Right forelimb (tissue), 1 donor: ENCODE measurements around the gene CTSS.
"Not testable (repeated sequence)": the region's sequence is repeated elsewhere in the genome, so short reads cannot be mapped to it uniquely, and the experiment has no call there.

Experiments
- DNase-seq: peaks from one replicate; pipeline ENCODE4 v3.0.0-alpha.2; 2018

Gene CTSS

DNA sequence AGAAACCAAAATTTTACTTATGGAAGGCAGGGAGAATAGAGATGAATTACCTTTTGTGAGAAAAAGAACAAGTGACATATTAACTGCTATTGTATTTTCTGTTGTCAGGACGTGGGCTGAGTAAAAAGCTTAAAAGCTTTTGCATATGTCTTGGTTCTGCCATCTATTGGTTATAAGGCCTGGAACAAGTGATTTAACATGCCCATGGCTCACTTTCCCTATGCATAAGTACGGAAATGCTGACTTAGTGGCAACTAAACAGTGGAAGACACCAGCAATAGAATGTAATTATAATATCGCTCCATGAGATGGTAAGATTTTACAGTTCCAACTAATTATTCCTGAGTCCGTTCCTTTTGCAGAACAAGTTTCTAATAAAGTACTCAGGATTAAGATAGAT is 6.7 kb upstream of the CTSS start:
- DNase-seq = no peak

DNA sequence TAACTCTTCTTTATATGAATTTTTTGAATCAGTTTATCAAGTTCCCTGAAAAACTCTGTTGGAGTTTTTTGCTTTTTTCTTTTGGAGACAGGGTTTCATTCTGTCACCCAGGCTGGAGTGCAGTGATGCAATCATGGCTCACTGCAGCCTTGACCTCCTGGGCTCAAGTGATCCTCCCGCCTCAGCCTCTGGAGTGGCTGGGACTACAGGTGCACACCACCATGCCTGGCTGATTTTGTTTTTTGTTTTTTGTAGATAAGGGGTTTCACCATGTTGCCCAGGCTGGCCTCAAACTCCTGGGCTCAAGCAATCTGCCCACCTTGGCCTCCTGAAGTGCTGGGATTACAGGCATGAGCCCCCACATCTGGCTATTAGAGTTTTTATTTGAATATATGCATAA is 2.1 kb upstream of the CTSS start:
- DNase-seq = not testable (repeated sequence)

DNA sequence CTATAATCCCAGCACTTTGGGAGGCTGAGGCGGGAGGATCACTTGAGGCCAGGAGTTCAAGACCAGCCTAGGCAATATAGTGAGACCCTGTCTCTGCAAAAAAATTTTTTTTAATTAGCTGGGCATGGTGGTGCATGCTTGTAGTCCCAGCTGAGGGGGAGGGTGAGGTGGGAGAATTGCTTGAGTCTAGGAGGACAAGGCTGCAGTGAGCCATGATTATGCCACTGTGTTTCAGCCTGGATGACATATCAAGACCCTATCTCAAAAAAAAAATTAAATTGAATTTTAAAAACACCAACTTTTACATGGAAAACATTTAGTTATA is 361 bp upstream of the CTSS start:
- not testable (repeated sequence) for DNase-seq

DNA sequence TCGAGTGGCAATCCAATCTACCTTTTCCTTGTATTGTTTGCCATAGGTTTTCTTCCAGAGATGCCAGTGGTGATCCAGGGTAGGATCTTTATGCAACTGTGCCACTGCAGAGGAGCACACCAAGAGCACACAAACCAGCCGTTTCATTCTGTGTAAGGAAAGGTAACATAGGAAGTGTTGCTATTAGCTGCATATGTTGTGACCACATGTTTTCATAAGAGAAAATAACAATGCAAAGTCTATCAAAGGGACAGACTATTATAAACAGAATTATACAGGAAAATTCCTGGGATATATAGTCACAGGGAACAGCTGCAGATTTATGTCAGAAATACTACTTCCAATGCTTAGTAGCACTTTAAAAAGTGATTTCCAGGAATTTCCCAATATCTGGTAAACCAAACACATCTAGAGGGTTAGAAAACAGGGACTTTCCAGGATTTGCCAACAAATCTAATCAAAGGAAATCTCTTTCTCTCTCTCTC is 919 bp downstream of the CTSS start:
- DNase-seq = no peak

DNA sequence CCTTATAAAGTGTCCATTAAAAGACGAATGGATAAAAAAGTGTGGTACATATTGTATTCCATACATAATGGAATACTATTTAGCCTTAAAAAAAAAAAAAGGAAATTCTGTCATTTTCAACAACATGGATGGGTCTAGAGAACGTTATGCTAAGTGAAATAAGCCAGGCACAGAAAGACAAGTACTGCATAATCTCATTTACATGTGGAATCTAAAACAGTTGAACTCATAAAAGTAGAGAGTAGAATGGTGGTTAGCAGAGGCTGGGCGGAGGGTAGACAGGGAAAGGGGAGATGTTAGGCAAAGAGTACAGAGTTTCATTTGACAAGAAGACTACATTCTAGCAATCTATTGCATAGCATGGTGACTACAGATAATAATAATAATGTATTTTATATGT is 2.6 kb downstream of the CTSS start:
- no peak for DNase-seq

DNA sequence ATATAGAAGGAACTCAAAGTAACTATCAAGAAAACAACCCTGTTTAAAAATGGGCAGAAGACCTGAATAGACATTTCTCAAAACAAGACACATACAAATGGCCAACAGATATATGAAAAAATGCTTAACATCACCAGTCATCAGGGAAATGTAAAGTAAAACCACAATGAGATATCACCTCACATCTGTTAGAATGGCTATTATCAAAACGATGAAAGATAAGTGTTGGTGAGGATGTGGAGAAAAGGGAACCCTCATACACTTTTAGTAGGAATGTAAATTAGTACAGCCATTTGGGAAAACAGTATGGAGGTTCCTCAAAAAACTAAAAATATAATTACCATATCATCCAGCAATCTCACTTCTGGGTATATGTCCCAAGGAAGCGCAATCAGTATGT is 3.0 kb downstream of the CTSS start:
- DNase-seq = no peak

DNA sequence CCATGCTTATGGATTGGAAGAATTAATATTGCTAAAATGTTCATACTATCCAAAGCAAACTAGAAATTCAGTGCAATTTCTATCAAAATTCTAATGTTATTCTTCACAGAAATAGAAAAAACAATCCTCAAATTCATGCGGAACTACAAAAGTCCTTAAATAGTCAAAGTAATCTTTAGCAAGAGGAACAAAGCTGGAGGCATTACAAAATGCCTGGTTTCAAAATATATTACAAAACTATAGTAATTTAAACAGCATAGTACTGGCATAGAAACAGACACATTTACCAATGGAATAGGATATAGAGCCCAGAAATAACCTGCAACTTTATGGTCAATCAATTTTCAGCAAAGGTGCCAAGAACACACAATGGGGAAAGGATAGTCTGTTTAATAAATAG is 3.8 kb downstream of the CTSS start:
- no peak for DNase-seq

DNA sequence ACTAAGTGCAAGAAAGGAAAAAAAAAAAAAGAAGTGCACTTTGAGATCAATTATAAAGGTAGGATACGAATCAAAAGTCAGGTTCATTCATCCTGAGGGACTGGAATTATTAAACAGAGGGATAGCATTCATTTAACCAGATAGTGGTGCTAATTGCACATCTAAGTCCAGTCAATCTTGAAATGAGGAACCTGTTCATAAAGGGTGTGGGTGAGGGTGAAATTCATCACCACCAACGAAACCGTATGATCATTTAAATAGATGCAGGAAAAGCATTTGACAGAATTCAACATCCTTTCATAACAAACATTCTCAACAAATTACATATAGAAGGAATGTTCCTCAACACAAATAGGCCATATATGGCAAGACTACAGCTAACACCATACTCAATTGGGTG is 5.6 kb downstream of the CTSS start:
- no peak for DNase-seq

DNA sequence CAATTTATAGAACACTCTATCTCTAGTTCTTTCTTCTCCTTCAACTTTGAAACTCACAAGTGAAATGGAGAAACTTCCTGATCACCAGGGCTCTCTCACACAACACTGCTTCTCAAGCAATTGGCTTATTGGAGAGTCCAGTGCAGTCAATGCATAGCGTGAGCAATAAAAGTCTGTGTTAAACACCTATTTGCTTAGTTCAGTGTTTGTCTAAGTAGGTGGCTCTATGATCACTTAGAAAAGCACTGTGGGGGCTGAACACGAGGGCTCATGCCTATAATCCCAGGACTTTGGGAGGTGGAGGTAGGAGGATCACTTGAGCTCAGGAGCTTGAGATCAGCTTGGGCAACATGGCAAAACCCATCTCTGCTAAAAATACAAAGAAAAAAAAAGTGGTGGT is 12.2 kb downstream of the CTSS start:
- DNase-seq = no peak

DNA sequence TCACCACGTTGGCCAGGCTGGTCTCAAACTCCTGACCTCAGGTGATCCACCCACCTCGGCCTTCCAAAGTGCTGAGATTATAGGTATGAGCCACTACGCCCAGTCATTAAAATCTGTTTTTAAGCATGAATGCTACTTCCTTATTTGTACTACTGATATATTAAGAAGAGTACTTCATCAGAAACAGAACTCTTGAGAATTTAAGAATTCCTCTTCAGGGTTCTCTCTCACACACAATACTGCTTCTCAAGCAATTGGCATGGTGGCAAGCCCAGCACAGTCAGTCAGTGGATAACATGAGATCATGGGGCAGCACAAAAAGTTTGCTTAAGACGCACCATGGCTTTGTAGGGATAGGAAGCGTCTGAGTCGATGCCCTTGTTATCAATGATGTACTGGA is 14.1 kb downstream of the CTSS start:
- no peak for DNase-seq

DNA sequence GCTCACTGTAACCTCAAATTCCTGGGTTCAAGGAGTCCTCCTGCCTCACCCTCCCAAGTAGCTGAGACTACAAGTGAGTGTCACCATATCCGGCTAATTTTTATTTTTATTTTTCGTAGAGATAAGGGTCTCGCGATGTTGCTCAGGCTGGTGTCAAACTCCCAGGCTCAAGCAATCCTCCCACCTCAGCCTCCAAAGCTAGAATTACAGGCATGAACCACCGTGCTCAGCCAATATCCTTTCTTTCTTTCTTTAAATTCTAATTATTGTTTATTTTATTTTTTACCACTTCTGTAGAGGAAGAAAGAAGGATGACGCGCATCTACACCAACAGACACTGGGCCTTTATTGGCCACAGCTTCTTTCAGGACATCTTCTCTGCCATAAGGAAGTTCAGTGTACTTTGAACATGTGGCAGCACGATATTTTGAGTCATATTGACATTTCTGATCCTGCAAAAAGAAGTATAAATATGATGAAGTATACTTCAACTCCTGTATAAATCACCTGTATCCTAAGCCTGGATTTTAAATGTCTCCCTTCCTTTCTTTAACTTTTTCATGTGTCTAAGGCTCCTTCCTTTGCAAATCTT is 15.8 kb downstream of the CTSS start:
- DNase-seq = no peak

DNA sequence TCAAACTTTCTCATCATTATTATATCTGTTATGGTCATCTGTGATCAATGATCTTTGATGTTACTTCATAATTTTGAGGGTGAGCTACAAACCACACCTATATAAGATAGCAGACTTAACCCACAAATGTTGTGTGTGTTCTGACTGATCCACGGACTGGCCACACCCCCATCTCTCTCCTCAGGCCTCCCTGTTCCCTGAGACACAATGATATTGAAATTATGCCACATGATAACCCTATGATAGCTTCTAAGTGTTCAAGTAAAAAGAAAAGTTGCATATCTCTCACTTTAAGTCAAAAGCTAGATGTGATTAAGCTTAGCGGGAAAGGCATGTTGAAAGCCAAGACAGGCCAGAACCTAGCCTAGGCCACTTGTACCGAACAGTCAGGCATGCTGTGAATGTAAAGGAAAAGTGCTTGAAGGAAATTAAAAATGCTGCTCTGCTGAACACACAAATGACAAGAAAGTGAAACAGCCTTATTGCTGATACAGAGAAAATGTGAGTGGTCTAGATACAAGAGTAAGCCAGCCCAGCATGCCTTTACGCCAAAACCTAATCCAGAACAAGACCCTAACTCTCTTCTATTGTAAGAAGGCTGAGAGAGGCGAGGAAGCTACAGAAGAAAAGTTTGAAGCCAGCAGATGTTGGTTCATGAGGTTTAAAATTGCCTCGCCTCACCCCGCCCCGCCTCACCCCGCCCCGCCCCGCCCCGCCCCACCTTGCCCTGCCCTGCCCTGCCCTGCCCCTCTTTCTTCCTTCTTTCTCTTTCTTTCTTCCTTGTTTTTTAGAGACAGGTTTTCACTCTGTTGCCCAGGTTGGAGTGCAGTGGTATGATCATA is 16.5 kb downstream of the CTSS start:
- DNase-seq = no peak

DNA sequence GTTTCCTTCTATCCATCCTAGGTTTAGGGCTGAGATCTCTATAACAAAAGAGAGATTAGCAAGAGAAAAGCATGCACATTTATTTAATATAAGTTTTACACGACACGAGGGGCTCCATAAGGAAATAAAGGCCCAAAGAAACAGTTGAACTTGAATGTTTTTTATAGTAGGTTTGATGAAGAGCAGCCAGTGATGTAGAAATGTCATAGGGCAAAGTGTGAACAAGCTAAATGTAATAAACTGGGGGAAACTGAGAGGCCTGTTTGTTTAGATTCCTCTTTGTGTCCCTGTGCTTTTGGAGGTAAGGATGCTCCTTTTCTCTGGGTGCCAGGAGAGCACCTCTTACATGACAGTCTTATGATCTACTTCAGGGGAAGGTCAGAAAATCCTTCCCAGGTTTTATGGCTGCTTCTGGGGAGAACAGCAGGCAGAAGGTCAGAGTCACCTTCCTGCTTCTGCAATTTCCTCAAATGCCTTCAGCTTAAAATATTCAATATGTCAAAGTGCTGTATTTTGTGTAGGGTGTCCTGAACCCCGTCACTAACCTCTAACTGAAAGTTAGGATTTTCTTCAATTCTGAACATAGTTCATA is 35.4 kb downstream of the CTSS start:
- no peak for DNase-seq

DNA sequence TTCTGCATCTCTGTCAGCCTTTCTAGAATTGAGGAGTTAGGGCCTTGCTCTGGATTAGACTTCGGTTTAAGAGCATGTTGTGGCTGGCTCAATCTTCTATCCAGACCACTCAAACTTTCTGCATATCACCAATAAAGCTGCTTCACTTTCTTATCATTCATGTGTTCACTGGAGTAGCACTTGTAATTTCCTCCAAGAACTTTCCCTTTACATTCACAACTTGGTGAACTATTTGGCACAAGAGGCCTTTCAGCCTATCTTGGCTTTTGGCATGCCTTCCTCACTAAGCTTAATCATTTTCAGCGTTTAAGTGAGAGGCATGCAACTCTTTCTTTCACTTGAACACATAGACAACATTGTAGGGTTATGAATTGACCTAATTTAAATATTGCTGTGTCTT is 41.2 kb downstream of the CTSS start:
- DNase-seq = no peak

DNA sequence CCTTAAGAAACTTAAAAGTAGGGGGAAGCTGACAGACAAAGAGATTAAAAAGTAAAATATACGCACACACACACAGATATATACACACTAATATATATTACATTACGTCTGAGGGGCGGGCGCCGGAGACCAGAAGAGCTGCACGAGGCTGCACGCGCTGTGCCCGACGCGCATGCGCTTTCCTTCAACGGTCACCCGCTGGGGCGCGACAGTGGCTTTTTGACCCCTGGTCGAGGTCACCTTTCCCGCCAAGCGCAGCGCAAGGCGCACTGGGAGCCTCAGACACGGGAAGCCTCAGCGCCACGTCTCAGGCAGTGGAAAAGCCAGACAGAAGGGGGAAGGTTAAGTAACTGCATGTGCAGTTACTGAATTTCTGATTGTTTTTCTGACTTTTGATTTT is 44.9 kb downstream of the CTSS start, which contains the start of gene HORMAD1:
Gene HORMAD1 (minus strand): TSS at position 193 of the 400 bp plus-strand sequence. CDS start 1,390 bp downstream, outside the sequence.
- no peak for DNase-seq

DNA sequence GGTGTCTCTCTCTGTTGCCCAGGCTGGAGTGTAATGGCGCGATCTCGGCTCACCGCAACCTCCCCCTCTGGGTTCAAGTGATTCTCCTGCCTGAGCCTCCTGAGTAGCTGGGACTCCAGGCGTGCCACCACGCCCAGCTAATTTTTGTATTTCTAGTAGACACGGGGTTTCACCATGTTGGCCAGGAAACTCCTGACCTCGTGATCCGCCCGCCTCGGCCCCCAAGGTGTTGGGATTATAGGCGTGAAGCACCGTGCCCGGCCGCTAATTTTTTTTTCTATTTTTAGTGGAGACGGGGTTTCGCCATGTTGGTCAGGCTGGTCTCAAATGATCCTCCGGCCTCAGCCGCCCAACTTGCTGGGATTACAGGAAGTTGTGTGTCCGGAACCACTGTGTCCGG is 45.5 kb downstream of the CTSS start:
- no peak for DNase-seq

DNA sequence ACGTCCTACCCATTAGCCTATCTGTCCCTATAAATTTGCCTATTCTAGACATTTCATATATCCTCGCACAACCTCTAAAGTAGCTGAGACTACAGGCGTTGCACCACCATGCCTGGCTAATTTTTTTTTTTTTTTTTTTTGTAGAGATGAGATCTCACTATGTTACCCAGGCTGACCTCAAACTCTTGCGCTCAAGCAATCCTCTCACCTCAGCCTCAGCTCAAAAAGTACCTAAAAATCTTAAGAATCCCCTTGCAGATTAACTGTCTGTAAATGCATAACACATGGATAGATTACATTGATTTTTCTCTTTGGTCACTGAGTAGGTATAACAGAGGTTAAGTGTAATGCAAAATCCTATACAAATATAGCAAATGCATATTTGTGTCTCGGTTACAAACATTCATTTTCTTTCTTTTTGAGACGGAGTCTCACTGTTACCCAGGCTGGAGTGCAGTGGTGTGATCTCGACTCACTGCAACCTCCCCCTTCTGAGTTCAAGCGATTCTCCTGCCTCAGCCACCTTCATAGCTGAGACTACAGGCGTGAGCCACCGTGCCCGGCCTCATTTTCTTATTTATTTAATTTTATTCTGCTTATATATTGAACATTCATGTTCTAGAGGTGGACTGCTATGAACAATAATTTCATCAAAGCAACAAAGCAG is 47.2 kb downstream of the CTSS start:
- DNase-seq = no peak

DNA sequence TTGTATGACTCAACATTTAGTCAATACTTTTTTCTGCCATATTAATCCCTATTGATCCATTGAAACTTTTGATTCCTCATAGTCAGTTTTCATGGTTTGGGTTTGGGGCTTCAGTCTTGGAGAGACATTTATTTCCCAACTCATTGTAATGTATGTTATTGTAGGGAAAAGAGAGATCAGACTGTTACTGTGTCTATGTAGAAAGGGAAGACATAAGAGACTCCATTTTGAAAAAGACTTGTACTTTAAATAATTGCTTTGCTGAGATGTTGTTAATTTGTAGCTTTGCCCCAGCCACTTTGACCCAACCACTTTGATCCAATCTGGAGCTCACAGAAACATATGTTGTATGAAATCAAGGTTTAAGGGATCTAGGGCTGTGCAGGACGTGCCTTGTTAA is 56.5 kb downstream of the CTSS start:
- DNase-seq = not testable (repeated sequence)

DNA sequence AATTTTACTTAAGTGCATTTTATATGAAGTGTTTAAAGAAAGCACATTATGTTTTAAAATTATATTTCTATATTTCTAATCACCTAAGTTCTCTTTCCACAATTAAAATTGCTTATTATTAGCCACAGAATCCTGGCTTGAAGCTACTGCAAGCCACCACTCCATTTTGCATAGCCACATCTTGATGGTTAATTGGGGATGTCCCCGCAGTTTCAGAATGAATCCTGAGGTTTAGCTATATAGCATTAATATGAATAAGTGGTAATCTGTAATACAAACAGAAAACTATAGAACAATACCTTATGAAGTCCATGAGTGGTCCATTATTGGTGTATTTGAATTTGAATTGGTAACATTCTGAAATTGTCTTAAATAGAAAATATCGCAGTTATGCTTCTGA is 57.0 kb downstream of the CTSS start:
- no peak for DNase-seq

DNA sequence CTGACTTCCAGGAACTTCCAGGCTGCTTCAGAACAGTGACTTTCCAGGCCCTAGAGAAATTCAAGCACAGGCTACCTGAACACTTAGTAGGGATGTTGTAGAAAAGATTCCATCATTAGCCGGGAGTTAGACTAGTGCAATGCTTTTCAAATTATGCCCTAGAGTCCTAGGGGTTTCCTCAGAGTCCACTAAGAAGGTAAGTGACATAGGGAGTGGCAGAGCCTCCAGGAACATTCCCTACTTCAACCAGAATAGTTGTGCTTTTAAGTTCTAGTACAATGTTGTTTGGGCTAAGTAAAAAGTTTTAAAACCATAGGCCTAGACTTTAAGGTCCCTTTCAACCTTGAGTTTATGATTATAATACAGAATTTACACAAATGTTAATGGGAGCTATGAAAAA is 59.5 kb downstream of the CTSS start:
- DNase-seq = no peak

DNA sequence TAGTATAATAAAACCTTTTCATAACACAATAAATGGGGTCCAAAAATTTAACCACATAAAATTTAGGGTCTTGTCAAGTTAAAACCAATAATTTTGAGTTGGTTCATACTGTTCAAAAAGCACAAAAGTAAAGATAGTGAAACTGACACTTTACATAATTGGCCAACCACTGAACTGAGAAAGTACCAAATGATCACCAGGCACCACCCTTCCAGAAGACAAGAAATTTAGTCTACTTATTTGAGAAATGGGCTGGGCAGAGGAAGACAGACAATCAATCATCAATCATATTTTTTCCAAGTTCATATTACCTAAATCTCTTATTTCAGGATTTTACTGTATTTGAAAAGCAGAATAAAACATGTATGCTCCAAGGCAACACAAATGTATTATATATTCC is 62.2 kb downstream of the CTSS start:
- DNase-seq = no peak

DNA sequence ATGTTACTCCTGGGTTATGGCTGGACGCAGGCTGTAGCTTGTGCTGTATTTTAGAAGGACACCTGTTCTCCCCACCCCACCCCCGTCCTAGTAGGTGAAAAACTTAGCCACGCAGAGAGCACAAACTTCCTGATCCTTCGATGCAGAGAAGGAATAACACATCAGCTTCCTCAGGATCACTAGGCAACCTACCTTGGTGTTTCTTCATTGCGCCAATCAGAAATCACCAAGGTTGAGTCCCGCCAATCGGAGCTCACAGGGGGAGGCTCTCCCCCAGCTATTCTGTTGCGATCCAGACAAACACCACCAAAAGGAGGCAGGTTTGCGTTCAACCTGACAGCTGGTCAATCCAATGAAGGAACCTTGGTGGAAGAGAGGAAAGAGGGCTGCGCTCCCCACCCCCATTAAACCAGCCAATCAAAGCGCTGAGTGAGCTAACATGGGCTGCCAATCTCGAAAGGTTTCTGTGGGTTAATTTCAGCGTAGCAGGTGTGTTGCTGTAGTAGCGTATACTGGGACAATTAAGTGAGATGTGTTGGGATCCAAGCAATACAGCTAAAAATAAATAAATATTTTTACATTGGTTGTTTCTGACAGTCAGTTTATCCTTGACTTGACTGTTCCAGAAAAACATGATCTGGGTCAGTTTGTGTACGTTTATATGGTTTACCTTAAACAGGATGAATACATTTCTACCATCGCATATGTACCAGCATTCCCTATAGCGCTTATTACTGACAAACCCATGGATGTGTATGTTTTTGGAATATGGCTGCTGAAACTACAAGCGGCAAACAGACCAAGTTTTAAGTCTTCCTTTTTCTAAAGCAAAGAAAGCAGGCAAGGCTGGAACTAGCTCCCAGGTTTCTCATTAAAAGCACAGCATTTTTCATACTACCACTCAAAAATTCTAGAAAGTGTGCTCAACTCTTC is 68.3 kb downstream of the CTSS start, which contains the start of gene GOLPH3L:
Gene GOLPH3L (minus strand): TSS at position 160 of the 933 bp plus-strand sequence. CDS start 2,316 bp downstream, outside the sequence.
- peak; percentile 92 for DNase-seq
